Heart right ventricle (tissue), 16 donors: ENCODE measurements around the gene MPZ. TPM values are rescaled to one million over a fixed set of nuclear protein-coding genes. Genes with fewer than 3 reads are reported as not detected.
A peak's percentile ranks its signal among the peaks of the same experiment; 100 is the strongest.

Experiments used
- ATAC-seq, 8 donors: fragments of 200-7000 bp; cut with Tn5 transposase; one replicate each; pipeline ENCODE4 v1.9.1; 2020; ENCODE audit warnings: mild to moderate bottlenecking in 8 of 8, moderate library complexity in 8 of 8, moderate number of reproducible peaks in 1 of 8
- DNase-seq, 2 donors: peaks; one replicate each; pipeline ENCODE4 v3.0.0-alpha.2; 2020
- H3K27ac ChIP-seq, 10 donors: fragments of 200-600 bp; sonication (generic) in 2 of 10; one replicate each; pipeline versions ENCODE4 v1.5.0 to v1.8.0; 2020 to 2022; ENCODE audit warnings: mild to moderate bottlenecking in 3 of 10
- H3K27me3 ChIP-seq, 7 donors: fragments of 200-600 bp; one replicate each; pipeline ENCODE4 v1.8.0; 2021 to 2022; ENCODE audit warnings: mild to moderate bottlenecking in 2 of 7
- H3K36me3 ChIP-seq, 9 donors: fragments of 200-600 bp; sonication (generic) in 1 of 9; one replicate each; pipeline versions ENCODE4 v1.5.0 to v1.8.0; 2020 to 2022; ENCODE audit warnings: mild to moderate bottlenecking in 2 of 9
- H3K4me1 ChIP-seq, 9 donors: fragments of 200-600 bp; sonication (generic) in 1 of 9; one replicate each; pipeline versions ENCODE4 v1.5.0 to v1.8.0; 2020 to 2022; ENCODE audit warnings: mild to moderate bottlenecking in 4 of 9
- H3K4me3 ChIP-seq, 10 donors: fragments of 200-600 bp; sonication (generic) in 2 of 10; one replicate each; pipeline versions ENCODE4 v1.5.0 to v1.8.0; 2020 to 2022; ENCODE audit warnings: mild to moderate bottlenecking in 7 of 10, moderate library complexity in 2 of 10
- H3K9me3 ChIP-seq, 11 donors: fragments of 200-600 bp in 10 of 11; sonication (generic) in 2 of 11; one replicate each; pipeline versions ENCODE4 v1.5.0 to v1.8.0; 2013 to 2022; ENCODE audit warnings: mild to moderate bottlenecking in 2 of 11, control low read depth in 1 of 11, moderate library complexity in 1 of 11
- WGBS, 2 donors: extraction: QIAGEN DNeasy Blood & Tissue Kit; methylation state at CpG; one replicate each; pipeline ENCODE4 v1.1.7; 2013; ENCODE audit warnings: inconsistent platforms in 1 of 2; 5-methylcytosine and 5-hydroxymethylcytosine counted together
- intact Hi-C, 10 donors: fragments of 100-400 bp; cut with DNase I; formaldehyde crosslinking; loops; one replicate each; pipeline versions ENCODE4 v1.11.1 to v1.14.2; 2022
- polyA plus RNA-seq, 2 donors: library from polyadenylated mRNA; stranded (reverse); fragments of 200-250 nt; gene quantifications; one replicate each; pipeline ENCODE4 v1.2.3, GENCODE V29; 2013
- total RNA-seq, 10 donors: library from RNA; stranded (reverse); fragmentation: NEBNext Ultra II Directional in 3 of 10; extraction: Animal tissue kit (Norgen Biotek cat#: 25700) in 3 of 10; gene quantifications; one replicate each; pipeline versions ENCODE4 v1.2.1 to v1.2.4, GENCODE V29; 2021 to 2023
- TF ChIP-seq, protein P1 (sequence below), 9 donors: fragments of 200-600 bp; sonication (generic) in 2 of 9; IDR thresholded peaks; one replicate each; pipeline versions ENCODE4 v1.5.0 to v1.8.0; 2021 to 2022; ENCODE audit warnings: antibody characterized with exemption in 9 of 9, mild to moderate bottlenecking in 5 of 9, moderate library complexity in 1 of 9
- donor health status: Arrhythmogenic right ventricular cardiomyopathy.
- donor health status: ischemic (EF 13 %, LVEDD 7.1; RV severe dilation, severe dysfunction).
- donor health status: healthy with polysubstance abuse.
- donor health status: DM: no; HTN: yes; CAD: no.
- donor health status: DM: no; HTN: no; CAD: no.
- donor health status: ischemic (EF 25% LVEDD 6.9; RV normal size, moderate dysfunction).
- donor health status: ischemic (EF 25% LVEDD 5.7; RV mildly dilated, moderate dysfunction).
- donor health status: healthy.
- donor health status: DM: yes; HTN: yes; CAD: no.
- donor health status: Ischemic cardiomyopathy.
- donor health status: ischemic (EF 35%, LVEDD 5.7; RV mildly dilated, moderate dysfunction).
- donor health status: nonischemic (EF 11% LVEDD 7.7; RV severe dilation, severe dysfunction).
- donor health status: DM: yes; HTN: yes; CAD: no.
- donor health status: PGD.
- donor health status: ischemic (EF 29% LVEDD 5.4; RV normal size, mild dysfunction).
- donor health status: nonischemic (EF 23%, LVEDD 6.1; RV moderate dilation, normal function).

Gene MPZ
- total and polyA plus RNA-seq, 12 donors = 1.0 to 5.6 (median 1.6) TPM

- TF ChIP-seq, protein P1, sequence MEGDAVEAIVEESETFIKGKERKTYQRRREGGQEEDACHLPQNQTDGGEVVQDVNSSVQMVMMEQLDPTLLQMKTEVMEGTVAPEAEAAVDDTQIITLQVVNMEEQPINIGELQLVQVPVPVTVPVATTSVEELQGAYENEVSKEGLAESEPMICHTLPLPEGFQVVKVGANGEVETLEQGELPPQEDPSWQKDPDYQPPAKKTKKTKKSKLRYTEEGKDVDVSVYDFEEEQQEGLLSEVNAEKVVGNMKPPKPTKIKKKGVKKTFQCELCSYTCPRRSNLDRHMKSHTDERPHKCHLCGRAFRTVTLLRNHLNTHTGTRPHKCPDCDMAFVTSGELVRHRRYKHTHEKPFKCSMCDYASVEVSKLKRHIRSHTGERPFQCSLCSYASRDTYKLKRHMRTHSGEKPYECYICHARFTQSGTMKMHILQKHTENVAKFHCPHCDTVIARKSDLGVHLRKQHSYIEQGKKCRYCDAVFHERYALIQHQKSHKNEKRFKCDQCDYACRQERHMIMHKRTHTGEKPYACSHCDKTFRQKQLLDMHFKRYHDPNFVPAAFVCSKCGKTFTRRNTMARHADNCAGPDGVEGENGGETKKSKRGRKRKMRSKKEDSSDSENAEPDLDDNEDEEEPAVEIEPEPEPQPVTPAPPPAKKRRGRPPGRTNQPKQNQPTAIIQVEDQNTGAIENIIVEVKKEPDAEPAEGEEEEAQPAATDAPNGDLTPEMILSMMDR (IDR thresholded peaks at IDR 0.05) = no peak
- Histone ChIP-seq H3K4me1 (peaks cover 0 to 15% (median 5%) of the 10 kb centered on the region in 9 donors), H3K27me3 (peaks cover 0 to 14% (median 0%) of the 10 kb centered on the region in 7 donors), H3K27ac (peak overlapping the region in 1 of 10 donors; percentile 31), H3K9me3 (no peaks in the 10 kb centered on the region), H3K36me3 (no peaks in the 10 kb centered on the region), H3K4me3 (no peak overlapping the region)
- DNase-seq = peak in 1 of 2 donors; percentile 11
- intact Hi-C loops = no loop called here
- no peak for ATAC-seq
- WGBS, 2 donors = 61 to 66% methylated on average over 3 of the region's 3 CpGs
These were observed 42.4 kb downstream of the MPZ start for GRCh38 chr1:161267321-161267720.

- ATAC-seq (no peak), DNase-seq (no peak)
- TF ChIP-seq, protein P1 (IDR thresholded peaks at IDR 0.05) = no peak
- Histone ChIP-seq H3K9me3 (no peaks in the 10 kb centered on the region), H3K27ac (peak overlapping the region in 3 of 10 donors; percentile 9 to 44 (median 31)), H3K4me3 (no peak overlapping the region), H3K27me3 (peaks cover 0 to 13% (median under 1%) of the 10 kb centered on the region in 7 donors), H3K4me1 (peaks cover 0 to 15% (median 5%) of the 10 kb centered on the region in 9 donors), H3K36me3 (no peaks in the 10 kb centered on the region)
- intact Hi-C loops = no loop called here
- 42 to 49% methylated on average over 2 of the region's 2 CpGs for WGBS, 2 donors
These were observed 42.9 kb downstream of the MPZ start for GRCh38 chr1:161266836-161267235.

DNA sequence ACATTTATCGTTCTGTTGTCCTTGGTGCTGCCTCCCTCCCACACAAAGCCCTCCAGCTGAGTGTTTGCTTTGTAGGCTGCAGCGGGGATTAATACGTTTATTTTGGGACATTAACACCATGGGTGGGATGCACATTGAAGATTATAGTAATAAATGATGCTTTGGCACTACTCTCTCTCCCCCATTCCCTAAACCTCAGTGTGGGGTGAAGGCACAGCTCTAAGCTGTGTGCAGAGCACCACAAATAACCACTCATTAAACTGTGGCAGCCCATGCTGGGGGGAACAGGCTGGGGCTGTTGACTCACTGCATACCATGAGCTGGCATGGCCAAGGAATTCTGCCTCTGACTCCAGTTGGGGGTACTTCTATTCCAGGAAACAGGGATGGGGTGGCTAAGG is 43.6 kb downstream of the MPZ start:
- Histone ChIP-seq H3K4me1 (peaks cover 0 to 15% (median 5%) of the 10 kb centered on the region in 9 donors), H3K36me3 (no peaks in the 10 kb centered on the region), H3K4me3 (no peak overlapping the region), H3K27ac (peak overlapping the region in 1 of 10 donors; percentile 44), H3K9me3 (no peaks in the 10 kb centered on the region), H3K27me3 (peaks cover 0 to 13% (median 2%) of the 10 kb centered on the region in 7 donors)
- ATAC-seq (peak in 1 of 8 donors; percentile 26), DNase-seq (no peak)
- intact Hi-C loops = no loop called here
- 48 to 53% methylated on average over 3 of the region's 3 CpGs for WGBS, 2 donors
- TF ChIP-seq, protein P1 (IDR thresholded peaks at IDR 0.05) = no peak

DNA sequence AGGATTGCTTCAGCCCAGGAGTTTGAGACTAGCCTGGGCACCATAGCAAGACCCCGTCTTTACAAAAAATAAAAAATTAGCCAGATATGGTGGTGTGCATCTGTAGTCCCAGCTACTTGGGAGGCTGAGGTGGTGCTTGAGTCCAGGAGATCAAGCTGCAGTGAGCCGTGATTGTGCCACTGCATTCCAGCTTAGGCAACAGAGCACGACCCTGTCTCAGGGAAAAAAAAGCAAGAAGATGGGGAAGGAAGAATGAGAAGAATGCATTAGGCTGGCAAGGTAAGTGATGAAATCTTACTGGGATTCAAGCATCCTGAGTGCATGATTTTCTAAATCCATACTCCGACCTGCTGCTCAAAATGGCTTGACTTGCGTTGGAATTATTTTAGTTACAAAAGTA is 44.5 kb downstream of the MPZ start:
- H3K27me3 ChIP-seq = peaks cover 0 to 22% (median 11%) of the 10 kb centered on the region in 7 donors
- no peak overlapping the region for H3K4me3 ChIP-seq
- WGBS, 2 donors = 81 to 86% methylated on average over 5 of the region's 5 CpGs
- DNase-seq = no peak
- H3K36me3 ChIP-seq = no peaks in the 10 kb centered on the region
- intact Hi-C loops = no loop called here
- ATAC-seq = no peak
- no peaks in the 10 kb centered on the region for H3K9me3 ChIP-seq
- peaks cover 0 to 15% (median 5%) of the 10 kb centered on the region in 9 donors for H3K4me1 ChIP-seq
- H3K27ac ChIP-seq = no peak overlapping the region
- TF ChIP-seq, protein P1 (IDR thresholded peaks at IDR 0.05) = no peak
